Measurements from ENCODE around the gene HSPE1. TPM values are rescaled to one million over a fixed set of nuclear protein-coding genes. Genes with fewer than 3 reads are reported as not detected.
"Not testable (repeated sequence)": the region's sequence is repeated elsewhere in the genome, so short reads cannot be mapped to it uniquely, and the experiment has no call there.

HSPE1 gene
- total RNA-seq, result 120 TPM
- long read RNA-seq, transcript HSPE1-201 (4 exons, 950 nt), result major isoform, 150 of 177 reads
- long read RNA-seq, partial matches to known transcripts, result 23 of 177 reads
- long read RNA-seq, other reads (novel, unspliced or antisense), result 2 of 177 reads

GRCh38 chr2:197499594-197500502, at the start of gene HSPE1, which contains the start of gene HSPD1:
TSS of gene HSPE1 (plus strand) at chr2:197500379. CDS start at chr2:197500437, 58 bp downstream.
TSS of gene HSPD1 (minus strand) at chr2:197499840. CDS start at chr2:197498848, 992 bp downstream.
- intact Hi-C loops (cut with micrococcal nuclease), result loop anchor here (10.0 kb wide), 1 partner anchor 95 kb away; no protein-coding TSS in a partner anchor
- H3K36me3 ChIP-seq, result peaks cover 63% of the 10 kb centered on the region
- H3K27ac ChIP-seq (replicated peaks), result peak within 1 kb of the TSS; percentile 92
- no peaks in the 10 kb centered on the region for H3K9me3 ChIP-seq (replicated peaks)
- H3K4me3 ChIP-seq, result peak within 1 kb of the TSS; percentile 91
- TF ChIP-seq CTCF (IDR thresholded peaks at IDR 0.05; ENCODE audit: borderline replicate concordance), result no peak
- peaks cover 76% of the 10 kb centered on the region for H3K4me1 ChIP-seq
- DNase-seq, result peak; percentile 97
- H3K27me3 ChIP-seq (ENCODE audit: low read depth), result no peaks in the 10 kb centered on the region

GRCh38 chr2:197450465-197450864, 49.7 kb upstream of the HSPE1 start:
- Histone ChIP-seq H3K4me1 (peaks cover 27% of the 10 kb centered on the region), H3K27me3 (ENCODE audit: low read depth) (no peaks in the 10 kb centered on the region), H3K9me3 (replicated peaks) (no peaks in the 10 kb centered on the region), H3K4me3 (no peak overlapping the region), H3K36me3 (no peaks in the 10 kb centered on the region), H3K27ac (replicated peaks) (no peak overlapping the region)
- no peak for TF ChIP-seq CTCF (IDR thresholded peaks at IDR 0.05; ENCODE audit: borderline replicate concordance)
- intact Hi-C loops (cut with micrococcal nuclease), result no loop called here
- DNase-seq, result peak; percentile 22

GRCh38 chr2:197450935-197451358, 49.2 kb upstream of the HSPE1 start:
- DNase-seq; H3K27ac ChIP-seq (replicated peaks); intact Hi-C loops (cut with micrococcal nuclease); H3K36me3 ChIP-seq; H3K9me3 ChIP-seq (replicated peaks); H3K27me3 ChIP-seq (ENCODE audit: low read depth); H3K4me3 ChIP-seq: not testable (repeated sequence)
- peaks cover 28% of the 10 kb centered on the region for H3K4me1 ChIP-seq

GRCh38 chr2:197452754-197453122, 47.4 kb upstream of the HSPE1 start:
- Histone ChIP-seq H3K27ac (replicated peaks) (peak overlapping the region; percentile 99), H3K4me1 (peaks cover 37% of the 10 kb centered on the region), H3K27me3 (ENCODE audit: low read depth) (no peaks in the 10 kb centered on the region), H3K9me3 (replicated peaks) (no peaks in the 10 kb centered on the region), H3K4me3 (peak overlapping the region; percentile 90), H3K36me3 (no peaks in the 10 kb centered on the region)
- intact Hi-C loops (cut with micrococcal nuclease), result no loop called here
- no peak for TF ChIP-seq CTCF (IDR thresholded peaks at IDR 0.05; ENCODE audit: borderline replicate concordance)
- no peak for DNase-seq

GRCh38 chr2:197453123-197453913, 46.9 kb upstream of the HSPE1 start, which contains the start of gene COQ10B:
TSS of gene COQ10B (plus strand) at chr2:197453552. CDS start at chr2:197453561, 9 bp downstream.
- no peaks in the 10 kb centered on the region for H3K27me3 ChIP-seq (ENCODE audit: low read depth)
- peak within 1 kb of the TSS; percentile 99 for H3K27ac ChIP-seq (replicated peaks)
- peak; percentile 54 for TF ChIP-seq CTCF (IDR thresholded peaks at IDR 0.05; ENCODE audit: borderline replicate concordance)
- H3K4me1 ChIP-seq, result peaks cover 42% of the 10 kb centered on the region
- H3K36me3 ChIP-seq, result no peaks in the 10 kb centered on the region
- H3K9me3 ChIP-seq (replicated peaks), result no peaks in the 10 kb centered on the region
- intact Hi-C loops (cut with micrococcal nuclease), result no loop called here
- peak; percentile 99 for DNase-seq
- peak within 1 kb of the TSS; percentile 90 for H3K4me3 ChIP-seq
